ENCODE results near the gene UMODL1. TPM values are rescaled to one million over a fixed set of nuclear protein-coding genes. Genes with fewer than 3 reads are reported as not detected.
A peak's percentile ranks its signal among the peaks of the same experiment; 100 is the strongest.

Gene UMODL1
- total RNA-seq, 1 experiment from 2014 or later, result 2.3 TPM

DNA sequence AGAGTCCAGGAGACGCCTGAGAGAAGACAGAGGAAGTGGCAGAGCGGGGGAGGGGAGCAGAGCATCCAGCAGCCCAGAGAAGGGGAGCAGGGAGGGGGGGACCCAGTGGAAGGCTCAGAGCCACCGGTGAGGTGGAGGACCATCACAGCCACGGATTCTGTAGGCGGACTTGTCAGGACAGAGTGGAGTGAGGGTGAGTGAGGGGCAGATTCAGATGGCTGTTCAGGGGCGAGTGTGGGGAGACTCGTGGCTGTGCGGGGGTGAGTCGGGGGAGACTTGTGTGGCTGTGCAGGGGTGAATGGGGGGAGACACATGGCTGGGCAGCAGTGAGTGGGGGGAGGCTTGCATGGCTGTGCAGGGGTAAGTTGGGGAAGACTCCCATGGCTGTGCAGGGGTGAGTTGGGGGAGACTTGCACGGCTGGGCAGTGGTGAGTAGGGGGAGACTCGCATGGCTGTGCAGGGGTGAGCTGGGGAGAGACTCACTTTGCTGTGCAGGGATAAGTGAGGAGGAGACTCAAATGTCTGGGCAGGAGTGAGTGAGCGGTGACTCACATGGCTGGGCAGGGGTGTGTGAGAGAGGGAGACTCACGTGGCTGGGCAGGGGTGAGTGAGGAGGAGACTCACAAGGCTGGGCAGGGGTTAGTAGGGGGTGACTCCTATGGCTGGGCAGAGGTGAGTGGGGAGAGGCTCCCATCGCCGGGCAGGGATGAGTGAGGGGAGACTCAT is 91.0 kb downstream of the UMODL1 start:
- no peaks in the 10 kb centered on the region for H3K36me3 ChIP-seq (ENCODE audit: insufficient read depth, low read length)
- no peaks in the 10 kb centered on the region for H3K9me2 ChIP-seq (replicated peaks; ENCODE audit: insufficient read depth, low read length)
- H3K27ac ChIP-seq (ENCODE audit: low read length), result no peak overlapping the region
- no peak overlapping the region for H2AFZ ChIP-seq (ENCODE audit: low read length)
- H3K9me3 ChIP-seq (ENCODE audit: low read length), result no peaks in the 10 kb centered on the region
- H3K4me1 ChIP-seq (ENCODE audit: low read length), result no peaks in the 10 kb centered on the region
- H3K27me3 ChIP-seq (ENCODE audit: low read length), result no peaks in the 10 kb centered on the region
- no peaks in the 10 kb centered on the region for H4K20me1 ChIP-seq (ENCODE audit: insufficient read depth, low read depth, low read length)
- H3K9ac ChIP-seq (ENCODE audit: low read length), result no peak overlapping the region
- H3K4me3 ChIP-seq (ENCODE audit: low read length), result no peak overlapping the region
- no peak overlapping the region for H3K4me2 ChIP-seq (ENCODE audit: low read depth, low read length, poor library complexity, severe bottlenecking)
- no peaks in the 10 kb centered on the region for H3K79me2 ChIP-seq (ENCODE audit: low read length)
- DNase-seq, result no peak

DNA sequence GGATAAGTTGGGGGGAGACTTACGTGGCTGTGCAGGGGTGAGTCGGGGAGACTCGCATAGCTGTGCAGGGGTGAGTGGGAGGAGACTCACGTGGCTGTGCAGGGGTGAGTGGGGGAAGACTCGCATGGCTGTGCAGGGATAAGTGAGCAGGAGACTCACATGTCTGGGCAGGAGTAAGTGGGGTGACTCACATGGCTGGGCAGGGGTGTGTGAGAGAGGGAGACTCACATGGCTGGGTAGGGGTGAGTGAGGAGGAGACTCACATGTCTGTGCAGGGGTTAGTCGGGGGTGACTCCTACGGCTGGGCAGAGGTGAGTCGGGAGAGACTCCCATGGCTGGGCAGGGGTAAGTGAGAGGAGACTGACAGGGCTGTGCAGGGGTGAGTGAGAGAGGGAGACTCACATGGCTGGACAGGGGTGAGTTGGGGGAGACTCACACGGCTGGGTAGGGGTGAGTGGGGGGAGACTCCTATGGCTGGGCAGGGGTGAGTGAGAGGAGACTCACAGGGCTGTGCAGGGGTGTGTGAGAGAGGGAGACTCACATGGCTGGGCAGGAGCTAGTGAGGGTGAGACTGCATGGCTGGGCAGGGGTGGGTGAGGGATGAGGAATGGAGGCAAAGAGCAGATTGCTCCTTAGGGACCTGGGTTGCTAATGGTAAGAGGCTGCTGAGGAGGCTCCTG is 91.9 kb downstream of the UMODL1 start:
- H3K9ac ChIP-seq (ENCODE audit: low read length), result no peak overlapping the region
- H3K9me3 ChIP-seq (ENCODE audit: low read length), result no peaks in the 10 kb centered on the region
- H3K27me3 ChIP-seq (ENCODE audit: low read length), result no peaks in the 10 kb centered on the region
- H3K36me3 ChIP-seq (ENCODE audit: insufficient read depth, low read length), result no peaks in the 10 kb centered on the region
- no peaks in the 10 kb centered on the region for H3K79me2 ChIP-seq (ENCODE audit: low read length)
- no peak overlapping the region for H3K27ac ChIP-seq (ENCODE audit: low read length)
- DNase-seq, result no peak
- H4K20me1 ChIP-seq (ENCODE audit: insufficient read depth, low read depth, low read length), result no peaks in the 10 kb centered on the region
- no peaks in the 10 kb centered on the region for H3K4me1 ChIP-seq (ENCODE audit: low read length)
- no peak overlapping the region for H2AFZ ChIP-seq (ENCODE audit: low read length)
- H3K4me2 ChIP-seq (ENCODE audit: low read depth, low read length, poor library complexity, severe bottlenecking), result no peak overlapping the region
- H3K4me3 ChIP-seq (ENCODE audit: low read length), result no peak overlapping the region
- no peaks in the 10 kb centered on the region for H3K9me2 ChIP-seq (replicated peaks; ENCODE audit: insufficient read depth, low read length)

DNA sequence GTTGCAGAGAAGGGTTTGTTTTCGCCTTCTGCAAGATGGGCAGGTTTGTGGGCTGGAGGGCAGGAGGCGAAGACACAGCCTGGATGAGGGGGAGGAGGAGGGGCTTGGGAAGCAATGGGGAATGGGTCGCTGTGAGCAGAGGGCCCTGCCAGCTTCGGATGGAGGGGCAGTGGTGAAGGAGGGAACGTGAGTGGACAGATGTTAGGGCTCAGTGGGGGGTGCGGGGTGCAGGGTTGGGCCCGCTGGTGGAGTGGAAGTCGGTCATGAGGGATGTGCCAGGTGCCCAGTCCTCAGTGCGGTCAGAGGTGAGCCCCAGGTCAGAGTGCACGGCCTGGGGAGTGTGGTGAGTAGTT is 92.4 kb downstream of the UMODL1 start:
- no peaks in the 10 kb centered on the region for H3K27me3 ChIP-seq (ENCODE audit: low read length)
- H3K79me2 ChIP-seq (ENCODE audit: low read length), result no peaks in the 10 kb centered on the region

GRCh38 chr21:42164064-42164789 is 93.1 kb downstream of the UMODL1 start:
- H3K27me3 ChIP-seq (ENCODE audit: low read length), result no peaks in the 10 kb centered on the region
- DNase-seq, result peak; percentile 71
- H3K4me3 ChIP-seq (ENCODE audit: low read length), result no peak overlapping the region
- H3K27ac ChIP-seq (ENCODE audit: low read length), result no peak overlapping the region
- H3K36me3 ChIP-seq (ENCODE audit: insufficient read depth, low read length), result no peaks in the 10 kb centered on the region
- no peaks in the 10 kb centered on the region for H3K79me2 ChIP-seq (ENCODE audit: low read length)
- H4K20me1 ChIP-seq (ENCODE audit: insufficient read depth, low read depth, low read length), result no peaks in the 10 kb centered on the region
- H3K9me3 ChIP-seq (ENCODE audit: low read length), result no peaks in the 10 kb centered on the region
- no peak overlapping the region for H3K4me2 ChIP-seq (ENCODE audit: low read depth, low read length, poor library complexity, severe bottlenecking)
- H2AFZ ChIP-seq (ENCODE audit: low read length), result no peak overlapping the region
- H3K4me1 ChIP-seq (ENCODE audit: low read length), result no peaks in the 10 kb centered on the region
- H3K9ac ChIP-seq (ENCODE audit: low read length), result no peak overlapping the region
- no peaks in the 10 kb centered on the region for H3K9me2 ChIP-seq (replicated peaks; ENCODE audit: insufficient read depth, low read length)

More for the DNA sequence above, 92.4 kb downstream of the UMODL1 start:
- H3K9me3 ChIP-seq (ENCODE audit: low read length), result no peaks in the 10 kb centered on the region
- no peak for DNase-seq
- H3K27ac ChIP-seq (ENCODE audit: low read length), result no peak overlapping the region
- no peaks in the 10 kb centered on the region for H3K9me2 ChIP-seq (replicated peaks; ENCODE audit: insufficient read depth, low read length)
- H3K4me3 ChIP-seq (ENCODE audit: low read length), result no peak overlapping the region
- H3K4me2 ChIP-seq (ENCODE audit: low read depth, low read length, poor library complexity, severe bottlenecking), result no peak overlapping the region
- no peaks in the 10 kb centered on the region for H3K4me1 ChIP-seq (ENCODE audit: low read length)
- H4K20me1 ChIP-seq (ENCODE audit: insufficient read depth, low read depth, low read length), result no peaks in the 10 kb centered on the region
- H2AFZ ChIP-seq (ENCODE audit: low read length), result no peak overlapping the region
- no peak overlapping the region for H3K9ac ChIP-seq (ENCODE audit: low read length)
- H3K36me3 ChIP-seq (ENCODE audit: insufficient read depth, low read length), result no peaks in the 10 kb centered on the region

GRCh38 chr21:42164818-42165217 is 93.7 kb downstream of the UMODL1 start:
- Histone ChIP-seq H3K27ac (ENCODE audit: low read length) (no peak overlapping the region), H3K36me3 (ENCODE audit: insufficient read depth, low read length) (no peaks in the 10 kb centered on the region), H2AFZ (ENCODE audit: low read length) (no peak overlapping the region), H3K27me3 (ENCODE audit: low read length) (no peaks in the 10 kb centered on the region), H3K4me3 (ENCODE audit: low read length) (no peak overlapping the region), H3K4me2 (ENCODE audit: low read depth, low read length, poor library complexity, severe bottlenecking) (no peak overlapping the region), H3K79me2 (ENCODE audit: low read length) (no peaks in the 10 kb centered on the region), H3K9me3 (ENCODE audit: low read length) (no peaks in the 10 kb centered on the region), H3K4me1 (ENCODE audit: low read length) (no peaks in the 10 kb centered on the region), H4K20me1 (ENCODE audit: insufficient read depth, low read depth, low read length) (no peaks in the 10 kb centered on the region), H3K9ac (ENCODE audit: low read length) (no peak overlapping the region), H3K9me2 (replicated peaks; ENCODE audit: insufficient read depth, low read length) (no peaks in the 10 kb centered on the region)
- DNase-seq, result no peak

DNA sequence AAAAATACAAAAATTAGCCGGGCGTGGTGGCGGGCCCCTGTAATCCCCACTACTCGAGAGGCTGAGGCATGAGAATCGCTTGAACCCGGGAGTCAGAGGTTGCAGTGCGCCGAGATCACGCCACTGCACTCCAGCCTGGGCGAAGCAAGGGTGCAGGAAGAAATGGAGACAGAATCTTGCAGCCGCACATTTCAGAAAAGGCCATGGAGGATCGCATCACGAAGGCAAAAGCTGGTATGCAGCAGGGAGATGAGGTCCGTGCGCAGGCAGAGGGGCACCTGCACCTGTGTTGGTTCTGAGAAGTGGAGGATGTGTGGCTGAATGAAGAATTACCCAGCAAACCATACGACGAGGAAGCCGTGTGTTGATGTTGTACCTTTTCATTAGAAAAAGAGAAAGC is 94.8 kb downstream of the UMODL1 start:
- Histone ChIP-seq H2AFZ (ENCODE audit: low read length) (no peak overlapping the region), H3K9me2 (replicated peaks; ENCODE audit: insufficient read depth, low read length) (no peaks in the 10 kb centered on the region), H3K36me3 (ENCODE audit: insufficient read depth, low read length) (no peaks in the 10 kb centered on the region), H3K9me3 (ENCODE audit: low read length) (no peaks in the 10 kb centered on the region), H3K27me3 (ENCODE audit: low read length) (no peaks in the 10 kb centered on the region), H3K4me1 (ENCODE audit: low read length) (no peaks in the 10 kb centered on the region), H3K79me2 (ENCODE audit: low read length) (no peaks in the 10 kb centered on the region), H3K27ac (ENCODE audit: low read length) (no peak overlapping the region), H3K4me2 (ENCODE audit: low read depth, low read length, poor library complexity, severe bottlenecking) (no peak overlapping the region), H4K20me1 (ENCODE audit: insufficient read depth, low read depth, low read length) (no peaks in the 10 kb centered on the region), H3K4me3 (ENCODE audit: low read length) (no peak overlapping the region), H3K9ac (ENCODE audit: low read length) (no peak overlapping the region)
- DNase-seq, result no peak

DNA sequence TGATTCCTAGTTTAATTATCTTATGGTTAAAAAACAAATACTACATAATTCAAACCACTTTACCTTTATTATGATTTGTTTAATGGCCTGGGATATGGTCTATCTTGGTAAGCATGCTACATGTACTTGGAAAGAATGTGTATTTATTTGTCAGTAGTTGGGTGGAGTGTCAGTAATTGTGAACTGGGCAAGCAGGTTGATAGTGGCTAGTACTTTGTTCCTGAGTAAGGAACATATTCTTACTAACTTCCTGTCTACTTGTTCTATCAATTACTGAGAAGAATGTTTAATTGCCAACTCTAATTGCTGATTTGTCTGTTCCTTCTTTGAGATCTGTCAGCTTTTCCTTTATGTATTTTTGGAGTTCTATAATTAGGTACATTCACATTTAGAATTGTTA is 98.6 kb downstream of the UMODL1 start:
- Histone ChIP-seq H3K27ac (ENCODE audit: low read length) (no peak overlapping the region), H3K36me3 (ENCODE audit: insufficient read depth, low read length) (no peaks in the 10 kb centered on the region), H3K9ac (ENCODE audit: low read length) (no peak overlapping the region), H3K4me2 (ENCODE audit: low read depth, low read length, poor library complexity, severe bottlenecking) (no peak overlapping the region), H2AFZ (ENCODE audit: low read length) (no peak overlapping the region), H3K4me3 (ENCODE audit: low read length) (no peak overlapping the region), H3K27me3 (ENCODE audit: low read length) (no peaks in the 10 kb centered on the region), H3K9me2 (replicated peaks; ENCODE audit: insufficient read depth, low read length) (no peaks in the 10 kb centered on the region), H3K79me2 (ENCODE audit: low read length) (no peaks in the 10 kb centered on the region), H3K9me3 (ENCODE audit: low read length) (no peaks in the 10 kb centered on the region), H4K20me1 (ENCODE audit: insufficient read depth, low read depth, low read length) (no peaks in the 10 kb centered on the region), H3K4me1 (ENCODE audit: low read length) (no peaks in the 10 kb centered on the region)
- no peak for DNase-seq
